T-helper 2 cell treated with Interferon-gamma antibody and Interleukin-4, amounts not matched to agents 100 ng/mL and 5 ng/mL, for 36 hours (primary cell): ENCODE results near the gene KLHL2. TPM values are rescaled to one million over a fixed set of nuclear protein-coding genes. Genes with fewer than 3 reads are reported as not detected.
"Not testable (repeated sequence)": the region's sequence is repeated elsewhere in the genome, so short reads cannot be mapped to it uniquely, and the experiment has no call there.

ENCODE experiments used
- intact Hi-C: fragments of 100-400 bp; cut with micrococcal nuclease; formaldehyde crosslinking; loops from one replicate; pipeline ENCODE4 v1.15.1; 2023
- total RNA-seq: library from RNA; stranded (reverse); gene quantifications from 2 replicates; pipeline ENCODE4 v1.2.3, GENCODE V29; 2022

The KLHL2 gene
- total RNA-seq, 1 donor from 2014 or later = 23.0 TPM

GRCh38 chr4:165327211-165328100, 120.1 kb downstream of the KLHL2 start, which contains the start of gene MSMO1:
Gene MSMO1, plus strand, starts transcription at chr4:165327669. Its CDS starts 5,702 bp downstream, at chr4:165333371.
- intact Hi-C loops = loop anchor here (1.0 to 5.0 kb wide), 8 partner anchors 25 to 370 kb away; partner anchors contain the start of genes KLHL2, TMEM192 and TRIM61

GRCh38 chr4:165328101-165328425, 120.7 kb downstream of the KLHL2 start:
- intact Hi-C loops = loop anchor here (5.0 kb wide), 3 partner anchors 36 to 371 kb away; partner anchors contain the start of gene TRIM61

GRCh38 chr4:165328708-165329107, 121.3 kb downstream of the KLHL2 start:
- intact Hi-C loops = loop anchor here (5.0 kb wide), 3 partner anchors 36 to 371 kb away; partner anchors contain the start of gene TRIM61

GRCh38 chr4:165330071-165330470, 122.7 kb downstream of the KLHL2 start:
- intact Hi-C loops = no loop called here

- intact Hi-C loops = no loop called here
Measured at GRCh38 chr4:165330666-165331065, 123.3 kb downstream of the KLHL2 start.

- intact Hi-C loops = no loop called here
Measured at GRCh38 chr4:165331359-165331758, 124.0 kb downstream of the KLHL2 start.

GRCh38 chr4:165331823-165332222, 124.5 kb downstream of the KLHL2 start:
- intact Hi-C loops = no loop called here

- intact Hi-C loops = no loop called here
Measured at GRCh38 chr4:165332502-165332901, 125.1 kb downstream of the KLHL2 start.

- intact Hi-C loops = no loop called here
Measured at GRCh38 chr4:165335163-165335703, 127.9 kb downstream of the KLHL2 start.

GRCh38 chr4:165336743-165337142, 129.4 kb downstream of the KLHL2 start:
- intact Hi-C loops = no loop called here

GRCh38 chr4:165342340-165342739, 135.0 kb downstream of the KLHL2 start:
- intact Hi-C loops = not testable (repeated sequence)

- intact Hi-C loops = loop anchor here (1.0 kb wide), 1 partner anchor 212 kb away; no protein-coding TSS in a partner anchor
Measured at GRCh38 chr4:165343353-165344191, 136.2 kb downstream of the KLHL2 start.

- intact Hi-C loops = no loop called here
Measured at GRCh38 chr4:165345666-165346417, 138.5 kb downstream of the KLHL2 start.

- intact Hi-C loops = no loop called here
Measured at GRCh38 chr4:165347647-165348569, 140.5 kb downstream of the KLHL2 start.

- intact Hi-C loops = no loop called here
Measured at GRCh38 chr4:165351359-165352130, 144.2 kb downstream of the KLHL2 start.

GRCh38 chr4:165355900-165356300, 148.5 kb downstream of the KLHL2 start:
- intact Hi-C loops = loop anchor here (2.0 kb wide), 1 partner anchor 109 kb away; no protein-coding TSS in a partner anchor

GRCh38 chr4:165359506-165359905, 152.1 kb downstream of the KLHL2 start:
- intact Hi-C loops = no loop called here

- intact Hi-C loops = no loop called here
Measured at GRCh38 chr4:165360041-165360695, 152.8 kb downstream of the KLHL2 start.
